ENCODE data around the gene KIF25. TPM values are rescaled to one million over a fixed set of nuclear protein-coding genes. Genes with fewer than 3 reads are reported as not detected.

The KIF25 gene
- total RNA-seq, 1 donor from 2014 or later, result not detected

DNA sequence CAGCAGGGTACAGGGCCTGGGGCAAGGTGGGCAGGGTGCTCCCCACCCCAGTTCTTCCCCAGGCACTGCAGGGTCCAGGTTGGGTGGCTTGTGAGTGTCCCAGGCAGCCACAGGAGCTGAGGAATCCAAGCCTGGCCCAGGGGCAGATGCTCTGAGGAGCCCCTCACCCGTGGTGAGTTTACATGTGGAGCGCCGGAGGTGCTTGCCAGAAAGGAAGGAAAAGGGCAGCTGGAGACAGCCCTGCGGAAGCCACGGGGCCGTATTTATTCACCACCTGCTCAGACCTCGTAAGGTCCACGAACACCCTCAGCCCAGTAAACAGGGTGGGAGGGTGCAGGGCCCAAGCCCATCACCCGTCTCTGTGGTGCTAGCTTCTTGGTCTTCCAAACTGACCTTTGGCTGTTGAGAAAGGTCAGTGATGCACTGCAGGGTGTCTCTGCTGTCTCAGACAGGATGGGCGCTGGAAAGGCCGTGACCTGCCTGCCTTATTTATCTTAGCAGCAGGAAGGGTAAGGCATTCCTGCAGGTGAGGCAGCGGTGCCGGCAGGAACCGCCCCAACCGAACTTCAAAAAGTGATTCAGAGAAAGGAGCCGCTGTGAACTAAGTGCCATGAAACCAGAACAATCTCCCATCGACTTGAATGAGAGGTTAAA lies 85.5 kb downstream of the KIF25 start:
- peaks cover 38% of the 10 kb centered on the region for H3K4me1 Mint-ChIP-seq (ENCODE audit: unreplicated experiment)
- peaks cover 5% of the 10 kb centered on the region for H3K27me3 Mint-ChIP-seq (ENCODE audit: unreplicated experiment)
- TF ChIP-seq, protein P1, sequence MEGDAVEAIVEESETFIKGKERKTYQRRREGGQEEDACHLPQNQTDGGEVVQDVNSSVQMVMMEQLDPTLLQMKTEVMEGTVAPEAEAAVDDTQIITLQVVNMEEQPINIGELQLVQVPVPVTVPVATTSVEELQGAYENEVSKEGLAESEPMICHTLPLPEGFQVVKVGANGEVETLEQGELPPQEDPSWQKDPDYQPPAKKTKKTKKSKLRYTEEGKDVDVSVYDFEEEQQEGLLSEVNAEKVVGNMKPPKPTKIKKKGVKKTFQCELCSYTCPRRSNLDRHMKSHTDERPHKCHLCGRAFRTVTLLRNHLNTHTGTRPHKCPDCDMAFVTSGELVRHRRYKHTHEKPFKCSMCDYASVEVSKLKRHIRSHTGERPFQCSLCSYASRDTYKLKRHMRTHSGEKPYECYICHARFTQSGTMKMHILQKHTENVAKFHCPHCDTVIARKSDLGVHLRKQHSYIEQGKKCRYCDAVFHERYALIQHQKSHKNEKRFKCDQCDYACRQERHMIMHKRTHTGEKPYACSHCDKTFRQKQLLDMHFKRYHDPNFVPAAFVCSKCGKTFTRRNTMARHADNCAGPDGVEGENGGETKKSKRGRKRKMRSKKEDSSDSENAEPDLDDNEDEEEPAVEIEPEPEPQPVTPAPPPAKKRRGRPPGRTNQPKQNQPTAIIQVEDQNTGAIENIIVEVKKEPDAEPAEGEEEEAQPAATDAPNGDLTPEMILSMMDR (IDR thresholded peaks at IDR 0.05), result no peak
- H3K9me3 Mint-ChIP-seq (ENCODE audit: unreplicated experiment), result no peaks in the 10 kb centered on the region
- H3K4me3 Mint-ChIP-seq (ENCODE audit: unreplicated experiment), result no peak overlapping the region
- H3K27ac Mint-ChIP-seq (ENCODE audit: unreplicated experiment), result no peak overlapping the region
- H3K36me3 Mint-ChIP-seq (ENCODE audit: unreplicated experiment), result no peaks in the 10 kb centered on the region
- no peak for DNase-seq (ENCODE audit: extremely low spot score, unreplicated experiment)

DNA sequence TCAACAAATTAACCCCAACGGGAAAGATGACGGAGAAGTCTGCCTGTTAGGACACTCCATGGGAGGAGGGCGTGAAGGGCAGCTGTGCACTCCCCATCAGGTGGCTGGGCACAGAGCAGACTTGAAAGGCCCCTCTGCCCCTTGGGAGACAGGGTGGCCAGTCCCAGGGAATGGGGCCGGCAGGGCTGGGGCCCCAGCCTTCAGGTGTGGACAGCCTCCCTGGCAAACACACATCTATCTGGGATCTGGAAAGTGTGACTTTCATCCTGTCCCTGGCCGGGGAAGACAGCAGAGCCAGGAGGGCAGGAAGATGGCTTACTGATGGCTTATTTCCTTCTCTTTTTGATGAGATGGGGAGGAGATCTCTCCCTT lies 86.0 kb downstream of the KIF25 start:
- Mint-ChIP-seq H3K4me3 (ENCODE audit: unreplicated experiment) (no peak overlapping the region), H3K36me3 (ENCODE audit: unreplicated experiment) (no peaks in the 10 kb centered on the region), H3K9me3 (ENCODE audit: unreplicated experiment) (no peaks in the 10 kb centered on the region), H3K27ac (ENCODE audit: unreplicated experiment) (no peak overlapping the region), H3K27me3 (ENCODE audit: unreplicated experiment) (peaks cover 5% of the 10 kb centered on the region), H3K4me1 (ENCODE audit: unreplicated experiment) (peaks cover 39% of the 10 kb centered on the region)
- no peak for DNase-seq (ENCODE audit: extremely low spot score, unreplicated experiment)
- TF ChIP-seq, protein P1 (IDR thresholded peaks at IDR 0.05), result no peak

DNA sequence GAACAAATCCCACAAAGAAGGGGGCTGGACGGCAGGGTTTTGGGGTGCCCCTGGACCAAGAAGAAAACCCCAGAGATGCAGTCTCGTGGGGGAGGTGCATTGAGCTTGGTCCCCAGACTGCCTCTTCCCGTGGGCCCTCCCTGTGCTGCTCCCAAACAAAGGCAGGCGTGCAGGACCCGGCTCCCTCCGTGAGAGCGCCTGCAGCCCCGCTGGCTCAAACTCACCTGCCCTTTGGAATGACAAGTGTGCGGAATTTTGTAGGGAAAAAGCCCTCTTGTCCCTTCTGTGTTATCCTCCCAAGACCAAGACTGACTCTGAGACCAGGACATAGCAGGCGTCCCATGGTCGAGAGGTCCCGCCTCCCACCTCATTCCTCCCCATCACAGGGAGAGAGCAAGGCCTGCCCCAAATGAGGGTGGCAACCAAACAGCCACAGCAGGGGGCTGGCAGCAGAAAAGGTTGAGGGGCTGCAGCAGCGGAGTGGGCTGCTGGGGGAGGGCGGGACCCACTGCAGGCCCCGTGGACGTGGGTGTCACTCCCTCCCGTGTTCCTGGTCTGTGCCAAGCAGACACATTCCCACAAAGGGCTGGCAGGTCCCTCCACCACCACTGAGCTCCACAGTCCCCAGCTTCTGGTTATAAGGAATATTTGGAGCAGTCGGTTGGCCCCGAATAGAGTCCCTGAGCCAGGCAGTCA lies 87.1 kb downstream of the KIF25 start:
- Mint-ChIP-seq H3K27me3 (ENCODE audit: unreplicated experiment) (peaks cover 5% of the 10 kb centered on the region), H3K9me3 (ENCODE audit: unreplicated experiment) (no peaks in the 10 kb centered on the region), H3K36me3 (ENCODE audit: unreplicated experiment) (no peaks in the 10 kb centered on the region), H3K4me1 (ENCODE audit: unreplicated experiment) (peaks cover 43% of the 10 kb centered on the region), H3K27ac (ENCODE audit: unreplicated experiment) (no peak overlapping the region), H3K4me3 (ENCODE audit: unreplicated experiment) (no peak overlapping the region)
- TF ChIP-seq, protein P1 (IDR thresholded peaks at IDR 0.05), result no peak
- no peak for DNase-seq (ENCODE audit: extremely low spot score, unreplicated experiment)

DNA sequence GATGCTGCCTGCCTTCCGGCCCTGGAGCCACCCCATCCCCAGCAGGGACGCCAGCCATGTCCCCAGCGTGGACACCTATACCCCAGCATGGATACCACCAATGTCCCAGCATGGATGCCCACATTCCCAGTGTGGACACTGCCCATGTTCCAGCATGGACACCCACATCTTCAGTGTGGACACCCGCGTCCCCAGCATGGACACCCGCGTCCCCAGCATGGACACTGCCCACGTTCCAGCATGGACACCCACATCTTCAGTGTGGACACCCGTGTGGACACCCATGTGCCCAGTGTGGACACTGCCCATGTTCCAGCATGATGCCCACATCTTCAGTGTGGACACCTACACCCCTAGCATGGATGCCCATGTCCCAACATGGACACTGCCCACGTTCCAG lies 88.6 kb downstream of the KIF25 start:
- Mint-ChIP-seq H3K9me3 (ENCODE audit: unreplicated experiment) (no peaks in the 10 kb centered on the region), H3K4me1 (ENCODE audit: unreplicated experiment) (peaks cover 53% of the 10 kb centered on the region), H3K4me3 (ENCODE audit: unreplicated experiment) (no peak overlapping the region), H3K27me3 (ENCODE audit: unreplicated experiment) (peaks cover 5% of the 10 kb centered on the region), H3K27ac (ENCODE audit: unreplicated experiment) (no peak overlapping the region), H3K36me3 (ENCODE audit: unreplicated experiment) (no peaks in the 10 kb centered on the region)
- no peak for DNase-seq (ENCODE audit: extremely low spot score, unreplicated experiment)
- TF ChIP-seq, protein P1 (IDR thresholded peaks at IDR 0.05), result no peak

DNA sequence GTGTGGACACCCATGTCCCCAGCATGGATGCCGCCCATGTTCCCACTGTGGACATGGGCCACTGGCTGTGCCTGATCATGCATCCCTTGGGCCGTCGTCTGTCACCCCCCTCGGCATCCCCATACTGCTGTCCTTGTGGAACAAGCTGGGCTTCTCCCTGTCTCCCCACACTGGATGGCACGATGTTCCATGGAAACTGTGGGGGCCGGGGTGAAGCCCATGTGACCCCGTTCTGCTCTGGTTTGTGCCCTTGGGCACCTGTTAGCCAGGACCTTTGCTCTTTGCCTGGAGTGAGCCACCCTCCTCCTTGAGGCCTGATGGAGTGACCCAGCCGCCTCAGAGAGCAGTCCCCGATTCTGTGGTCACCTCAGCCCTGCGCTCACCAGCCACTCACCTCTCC lies 89.1 kb downstream of the KIF25 start:
- Mint-ChIP-seq H3K27me3 (ENCODE audit: unreplicated experiment) (peaks cover 5% of the 10 kb centered on the region), H3K27ac (ENCODE audit: unreplicated experiment) (no peak overlapping the region)

More for the DNA sequence above, 89.1 kb downstream of the KIF25 start:
- no peak for DNase-seq (ENCODE audit: extremely low spot score, unreplicated experiment)
- no peaks in the 10 kb centered on the region for H3K36me3 Mint-ChIP-seq (ENCODE audit: unreplicated experiment)
- TF ChIP-seq, protein P1 (IDR thresholded peaks at IDR 0.05), result no peak
- no peaks in the 10 kb centered on the region for H3K9me3 Mint-ChIP-seq (ENCODE audit: unreplicated experiment)
- no peak overlapping the region for H3K4me3 Mint-ChIP-seq (ENCODE audit: unreplicated experiment)
- peaks cover 53% of the 10 kb centered on the region for H3K4me1 Mint-ChIP-seq (ENCODE audit: unreplicated experiment)

Data from osteocyte (in vitro differentiated cells).